Pancreas (tissue), 10 donors: ENCODE data around the gene PSAPL1. TPM values are rescaled to one million over a fixed set of nuclear protein-coding genes. Genes with fewer than 3 reads are reported as not detected.

ENCODE experiments used
- ATAC-seq, 4 donors: fragments of 200-7000 bp; cut with Tn5 transposase; one replicate each; pipeline versions ENCODE4 v1.8.0 to v1.9.1; 2020; ENCODE audit warnings: mild to moderate bottlenecking in 4 of 4, moderate library complexity in 4 of 4
- DNase-seq, 6 donors: peaks; one replicate each; pipeline ENCODE4 v3.0.0-alpha.2; 2020
- FAIRE-seq: peaks from 2 replicates; lab custom pipeline; 2012; peaks lifted over from hg19 to GRCh38; lab: Jason Lieb, UNC
- H3K27ac ChIP-seq, 4 donors: fragments of 200-600 bp; sonication (generic); 1 replicate in 3 of 4; 2 replicates in 1 of 4; pipeline versions ENCODE4 v1.5.0 to v1.8.0; 2020
- H3K27me3 ChIP-seq, 4 donors: fragments of 200-600 bp; one replicate each; pipeline ENCODE4 v1.8.0; 2021
- H3K36me3 ChIP-seq, 3 donors: fragments of 200-600 bp; sonication (generic) in 1 of 3; one replicate each; pipeline versions ENCODE4 v1.5.0 to v1.8.0; 2020 to 2021
- H3K4me1 ChIP-seq, 3 donors: fragments of 200-600 bp; one replicate each; pipeline ENCODE4 v1.8.0; 2021
- H3K4me3 ChIP-seq, 4 donors: fragments of 200-600 bp; sonication (generic) in 2 of 4; one replicate each; pipeline versions ENCODE4 v1.5.0 to v1.8.0; 2020 to 2021
- H3K9me3 ChIP-seq, 4 donors: fragments of 200-600 bp; one replicate each; pipeline ENCODE4 v1.8.0; 2021
- WGBS, 2 donors: extraction: QIAGEN DNeasy Blood & Tissue Kit; methylation state at CpG; one replicate each; pipeline ENCODE4 v1.1.7; 2013; 5-methylcytosine and 5-hydroxymethylcytosine counted together
- intact Hi-C, 3 donors: fragments of 100-400 bp; cut with DNase I; formaldehyde crosslinking; loops; one replicate each; pipeline versions ENCODE4 v1.11.1 to v1.14.2; 2022
- polyA plus RNA-seq, 2 donors: library from polyadenylated mRNA; stranded (reverse); fragments of 200-250 nt; gene quantifications; one replicate each; pipeline ENCODE4 v1.2.3, GENCODE V29; 2013
- total RNA-seq, 6 donors: library from RNA; stranded (reverse); fragmentation: NEBNext Ultra II Directional in 4 of 6; extraction: Animal tissue kit (Norgen Biotek cat#: 25700) in 4 of 6; gene quantifications; one replicate each; pipeline versions ENCODE4 v1.2.1 to v1.2.4, GENCODE V29; 2021 to 2023
- TF ChIP-seq, protein P1 (sequence below), 4 donors: fragments of 200-600 bp; sonication (generic) in 3 of 4; IDR thresholded peaks; one replicate each; pipeline versions ENCODE4 v1.5.0 to v1.8.0; 2021; ENCODE audit warnings: antibody characterized with exemption in 4 of 4
- donor health status: healthy with polysubstance abuse.
- donor health status: DM: no; HTN: no; CAD: no; lungs with moderate emphysema.
- donor health status: DM: no; HTN: no; CAD: no.
- donor health status: control.
- donor health status: control.
- donor health status: Bipolar disorder and iron deficiency.
- donor health status: DM: yes; HTN: yes; CAD: no.
- donor health status: DM: no; HTN: no; CAD: no.
- donor health status: DM: no; HTN: no; CAD: no.
- donor health status: DM: yes; HTN: yes; CAD: no.

Gene PSAPL1
- total and polyA plus RNA-seq, 8 donors = 0.06 TPM; not detected in 7

DNA sequence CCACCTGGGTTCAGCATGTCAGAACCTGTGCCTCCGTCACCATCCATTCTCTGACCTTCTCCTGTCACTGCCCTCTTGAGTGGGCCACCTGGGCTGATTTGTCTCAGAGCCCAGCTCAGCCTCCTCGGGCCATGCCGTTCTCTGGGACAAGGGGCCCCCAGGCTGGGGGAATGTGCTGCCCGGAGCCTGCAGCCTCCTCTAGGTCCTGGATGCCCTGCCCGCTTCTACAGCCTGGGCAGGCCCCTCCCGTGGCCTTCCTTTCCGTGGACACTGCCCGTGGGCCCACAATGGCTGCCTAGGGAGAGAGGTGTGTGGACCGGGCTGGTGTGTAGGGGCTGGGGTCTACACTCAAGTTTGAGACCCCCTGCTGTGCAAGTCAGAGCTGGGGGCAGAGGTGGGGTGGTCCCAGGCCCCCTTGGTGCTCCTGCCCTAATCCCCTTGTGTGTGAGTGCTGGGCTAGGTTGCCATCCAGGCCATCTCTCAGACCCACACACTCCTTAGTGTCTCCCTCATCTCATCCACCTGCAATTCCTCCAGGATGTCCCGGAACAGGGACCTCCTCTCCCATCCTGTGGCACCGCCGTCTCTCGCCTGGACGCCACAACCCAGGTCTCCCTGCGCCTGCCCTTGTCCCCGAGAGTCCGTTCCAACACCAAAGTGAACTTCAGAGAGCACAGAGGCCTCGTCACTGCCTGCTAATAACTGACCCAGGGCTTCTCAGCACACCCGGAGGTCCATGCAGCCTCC lies 12.4 kb downstream of the PSAPL1 start:
- TF ChIP-seq, protein P1, sequence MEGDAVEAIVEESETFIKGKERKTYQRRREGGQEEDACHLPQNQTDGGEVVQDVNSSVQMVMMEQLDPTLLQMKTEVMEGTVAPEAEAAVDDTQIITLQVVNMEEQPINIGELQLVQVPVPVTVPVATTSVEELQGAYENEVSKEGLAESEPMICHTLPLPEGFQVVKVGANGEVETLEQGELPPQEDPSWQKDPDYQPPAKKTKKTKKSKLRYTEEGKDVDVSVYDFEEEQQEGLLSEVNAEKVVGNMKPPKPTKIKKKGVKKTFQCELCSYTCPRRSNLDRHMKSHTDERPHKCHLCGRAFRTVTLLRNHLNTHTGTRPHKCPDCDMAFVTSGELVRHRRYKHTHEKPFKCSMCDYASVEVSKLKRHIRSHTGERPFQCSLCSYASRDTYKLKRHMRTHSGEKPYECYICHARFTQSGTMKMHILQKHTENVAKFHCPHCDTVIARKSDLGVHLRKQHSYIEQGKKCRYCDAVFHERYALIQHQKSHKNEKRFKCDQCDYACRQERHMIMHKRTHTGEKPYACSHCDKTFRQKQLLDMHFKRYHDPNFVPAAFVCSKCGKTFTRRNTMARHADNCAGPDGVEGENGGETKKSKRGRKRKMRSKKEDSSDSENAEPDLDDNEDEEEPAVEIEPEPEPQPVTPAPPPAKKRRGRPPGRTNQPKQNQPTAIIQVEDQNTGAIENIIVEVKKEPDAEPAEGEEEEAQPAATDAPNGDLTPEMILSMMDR (IDR thresholded peaks at IDR 0.05) = no peak
- ATAC-seq (no peak), DNase-seq (peak in 3 of 6 donors; percentile 4 to 47 (median 32)), FAIRE-seq (no peak)
- Histone ChIP-seq H3K4me1 (no peaks in the 10 kb centered on the region), H3K27me3 (no peaks in the 10 kb centered on the region), H3K4me3 (no peak overlapping the region), H3K9me3 (no peaks in the 10 kb centered on the region), H3K27ac (no peak overlapping the region), H3K36me3 (no peaks in the 10 kb centered on the region)
- intact Hi-C loops = no loop called here
- 74% methylated on average over 19 of the region's 19 CpGs for WGBS, 2 donors

DNA sequence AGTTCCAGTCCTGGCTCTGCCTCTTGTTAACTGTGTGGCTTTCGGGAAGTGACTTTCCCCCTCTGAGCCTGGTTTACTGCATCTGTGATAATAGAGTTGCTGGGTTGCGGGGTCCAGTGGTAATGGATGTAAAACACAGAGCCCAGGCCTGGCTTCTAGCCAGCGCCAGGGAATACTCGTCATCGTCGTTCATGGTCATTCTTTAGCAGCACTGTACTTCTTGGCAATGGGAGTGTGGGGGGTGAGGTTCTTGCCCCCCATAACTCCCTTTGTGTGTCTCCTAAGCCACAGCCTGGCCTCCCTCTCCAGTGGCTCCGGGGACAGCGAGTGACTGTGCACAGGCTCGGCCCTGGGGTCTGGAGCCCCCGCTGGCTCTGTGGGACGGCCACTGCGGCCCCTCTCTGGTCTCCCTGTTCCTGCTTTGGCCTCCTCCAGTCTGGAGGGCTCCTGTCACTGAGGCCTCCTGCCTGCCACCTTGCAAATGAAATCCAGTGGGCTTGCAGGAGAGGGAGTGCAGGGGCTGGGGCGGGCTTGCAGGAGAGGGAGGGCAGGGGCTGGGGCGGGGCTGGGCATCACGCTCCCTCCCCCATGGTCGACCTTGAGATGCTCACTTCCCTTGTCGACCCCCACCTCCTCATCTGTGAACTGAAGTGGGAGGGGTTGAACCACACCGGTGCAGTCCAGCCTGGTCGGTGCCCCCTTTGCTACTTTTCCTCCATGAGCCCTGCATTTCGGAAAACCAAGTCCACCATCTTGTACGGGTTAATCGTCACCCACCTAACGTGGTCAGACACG lies 13.2 kb downstream of the PSAPL1 start:
- 57 to 66% methylated on average over 23 to 24 of the region's 24 CpGs for WGBS, 2 donors
- Histone ChIP-seq H3K36me3 (no peaks in the 10 kb centered on the region), H3K27me3 (no peaks in the 10 kb centered on the region), H3K4me1 (no peaks in the 10 kb centered on the region), H3K9me3 (no peaks in the 10 kb centered on the region), H3K27ac (no peak overlapping the region), H3K4me3 (no peak overlapping the region)
- TF ChIP-seq, protein P1 (IDR thresholded peaks at IDR 0.05) = no peak
- no peak for ATAC-seq
- no peak for FAIRE-seq
- intact Hi-C loops = no loop called here
- DNase-seq = peak in 2 of 6 donors; percentile 5 to 46

DNA sequence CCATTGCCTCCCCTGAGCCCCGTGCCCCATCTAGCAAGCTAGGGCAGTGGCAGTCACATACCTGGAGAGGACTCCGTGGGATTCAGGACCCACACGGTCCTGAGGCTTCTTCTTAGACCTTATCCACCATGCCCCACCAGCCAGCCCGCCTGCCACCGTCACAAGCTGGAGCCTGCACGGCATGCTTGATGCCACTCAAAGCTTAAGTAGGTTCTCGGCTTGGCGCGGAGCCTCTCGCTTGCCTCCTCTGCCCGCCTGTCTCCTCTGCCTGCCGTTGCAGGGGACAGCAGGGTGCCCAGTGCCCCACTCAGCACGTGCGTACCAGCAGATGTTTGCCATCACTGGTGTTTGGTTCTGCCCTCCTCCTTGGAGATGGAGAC lies 14.1 kb downstream of the PSAPL1 start:
- Histone ChIP-seq H3K27ac (no peak overlapping the region), H3K36me3 (no peaks in the 10 kb centered on the region), H3K9me3 (no peaks in the 10 kb centered on the region), H3K27me3 (no peaks in the 10 kb centered on the region), H3K4me3 (no peak overlapping the region), H3K4me1 (no peaks in the 10 kb centered on the region)
- 66 to 69% methylated on average over 12 to 14 of the region's 14 CpGs for WGBS, 2 donors
- TF ChIP-seq, protein P1 (IDR thresholded peaks at IDR 0.05) = no peak
- intact Hi-C loops = no loop called here
- DNase-seq = peak in 2 of 6 donors; percentile 7 to 45
- no peak for ATAC-seq
- FAIRE-seq = no peak

DNA sequence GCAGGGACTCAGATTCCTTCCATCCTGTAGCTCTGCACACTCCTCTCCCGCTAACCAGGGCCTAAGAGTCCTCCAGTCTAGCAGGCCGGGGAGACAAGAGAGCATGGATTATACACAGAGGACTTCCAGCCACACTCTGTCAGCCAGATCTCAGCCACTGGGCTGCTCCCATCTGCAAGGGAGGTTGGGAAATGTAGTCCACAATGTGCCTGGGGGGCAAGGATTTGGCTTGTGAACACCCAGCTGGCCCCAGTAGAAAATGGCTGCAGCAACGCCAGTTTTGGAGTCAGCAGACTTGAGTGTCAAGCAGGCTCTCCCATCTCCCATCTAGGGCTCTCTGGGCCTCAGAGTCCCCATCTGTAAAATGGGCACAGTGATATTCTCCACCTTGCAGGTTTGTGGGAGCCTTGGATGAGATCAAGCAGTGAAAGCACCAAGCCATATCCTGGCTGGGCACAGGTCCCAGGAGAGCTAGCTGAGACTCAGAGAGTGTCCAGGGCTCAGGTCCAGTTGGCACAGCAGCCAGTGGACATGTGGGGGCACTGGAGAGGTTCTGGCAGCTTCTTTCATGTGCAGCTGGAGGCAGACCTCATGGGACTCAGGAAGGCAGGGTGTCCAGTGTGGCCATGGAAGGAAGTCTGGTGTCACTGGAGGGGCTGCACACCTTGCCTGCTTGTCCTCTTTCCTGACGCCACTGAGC lies 14.6 kb downstream of the PSAPL1 start:
- ATAC-seq (no peak), DNase-seq (peak in 2 of 6 donors; percentile 7 to 37), FAIRE-seq (no peak)
- H3K9me3 ChIP-seq = no peaks in the 10 kb centered on the region
- H3K27ac ChIP-seq = no peak overlapping the region
- no peak overlapping the region for H3K4me3 ChIP-seq
- 51 to 65% methylated on average over 4 of the region's 4 CpGs for WGBS, 2 donors
- no peaks in the 10 kb centered on the region for H3K36me3 ChIP-seq
- no peaks in the 10 kb centered on the region for H3K27me3 ChIP-seq
- intact Hi-C loops = no loop called here
- TF ChIP-seq, protein P1 (IDR thresholded peaks at IDR 0.05) = no peak
- no peaks in the 10 kb centered on the region for H3K4me1 ChIP-seq
